Natural killer cell (primary cell): ENCODE data around the gene AKIRIN2. TPM values are rescaled to one million over a fixed set of nuclear protein-coding genes. Genes with fewer than 3 reads are reported as not detected.
A peak's percentile ranks its signal among the peaks of the same experiment; 100 is the strongest.
"Not testable (repeated sequence)": the region's sequence is repeated elsewhere in the genome, so short reads cannot be mapped to it uniquely, and the experiment has no call there.

ENCODE experiments used
- ATAC-seq, 3 donors: fragments of 150-1000 bp in 2 of 3; fragments of 200-7000 bp in 1 of 3; cut with Tn5 transposase; 1 replicate in 1 of 3; 2 replicates in 2 of 3; pipeline ENCODE4 v1.10.0; 2021; ENCODE audit warnings: mild to moderate bottlenecking in 2 of 3, moderate library complexity in 2 of 3
- DNase-seq, 2 donors: peaks; one replicate each; pipeline versions ENCODE4 v3.0.0 to v3.0.0-alpha.2; 2013 to 2021; ENCODE audit warnings: mixed read lengths in 1 of 2
- H3K27ac ChIP-seq: one replicate; pipeline ENCODE4 v1.5.1; 2013; ENCODE audit warnings: mild to moderate bottlenecking, low read length
- H3K27me3 ChIP-seq: one replicate; pipeline ENCODE4 v1.6.1; 2013; ENCODE audit warnings: low read length; ENCODE audit not compliant: control insufficient read depth, insufficient read depth
- H3K36me3 ChIP-seq: one replicate; pipeline ENCODE4 v1.6.1; 2013; ENCODE audit warnings: low read length; ENCODE audit not compliant: control insufficient read depth, insufficient read depth
- H3K4me1 ChIP-seq: one replicate; pipeline ENCODE4 v1.6.1; 2013; ENCODE audit warnings: low read length; ENCODE audit not compliant: control insufficient read depth, insufficient read depth
- H3K4me3 ChIP-seq: one replicate; pipeline ENCODE4 v1.5.1; 2013; ENCODE audit warnings: low read length
- H3K9me3 ChIP-seq: one replicate; pipeline ENCODE4 v1.6.1; 2013; ENCODE audit warnings: low read length; ENCODE audit not compliant: control insufficient read depth, insufficient read depth
- H3K27ac Mint-ChIP-seq, 2 donors: one replicate each; pipeline ENCODE4 v1.8.0; 2022; ENCODE audit warnings: mild to moderate bottlenecking in 2 of 2, mixed read lengths in 2 of 2, moderate library complexity in 1 of 2
- H3K27me3 Mint-ChIP-seq, 2 donors: one replicate each; pipeline ENCODE4 v1.8.0; 2022; ENCODE audit warnings: low read depth in 2 of 2, mixed read lengths in 2 of 2
- H3K36me3 Mint-ChIP-seq: one replicate; pipeline ENCODE4 v1.8.0; 2022; ENCODE audit warnings: mixed read lengths
- H3K4me1 Mint-ChIP-seq, 2 donors: one replicate each; pipeline ENCODE4 v1.8.0; 2022; ENCODE audit warnings: mixed read lengths in 2 of 2
- H3K4me3 Mint-ChIP-seq: one replicate; pipeline ENCODE4 v1.8.0; 2022; ENCODE audit warnings: mild to moderate bottlenecking, moderate library complexity, mixed read lengths
- H3K9me3 Mint-ChIP-seq, 2 donors: one replicate each; pipeline ENCODE4 v1.8.0; 2022; ENCODE audit warnings: mixed read lengths in 2 of 2
- CTCF ChIP-seq: fragments of 200-600 bp; IDR thresholded peaks from one replicate; pipeline ENCODE4 v1.8.0; 2022; ENCODE audit warnings: antibody characterized with exemption
- WGBS: methylation state at CpG from one replicate; pipeline ENCODE4 v1.1.7; 2013; ENCODE audit warnings: missing lambda C conversion rate; ENCODE audit not compliant: insufficient coverage; 5-methylcytosine and 5-hydroxymethylcytosine counted together
- intact Hi-C: fragments of 100-400 bp; cut with micrococcal nuclease; formaldehyde crosslinking; loops from one replicate; pipeline ENCODE4 v1.14.2; 2022
- total RNA-seq, 4 donors: library from RNA; stranded (reverse); fragments of 120-200 nt in 1 of 4; gene quantifications; one replicate each; pipeline versions ENCODE4 v1.2.3 to v1.2.4, GENCODE V29; 2013 to 2022

The AKIRIN2 gene
- total RNA-seq, 3 donors from 2014 or later (not counting 1 experiment from before 2014, with no cell fraction given) = 102 to 156 (median 108) TPM

DNA sequence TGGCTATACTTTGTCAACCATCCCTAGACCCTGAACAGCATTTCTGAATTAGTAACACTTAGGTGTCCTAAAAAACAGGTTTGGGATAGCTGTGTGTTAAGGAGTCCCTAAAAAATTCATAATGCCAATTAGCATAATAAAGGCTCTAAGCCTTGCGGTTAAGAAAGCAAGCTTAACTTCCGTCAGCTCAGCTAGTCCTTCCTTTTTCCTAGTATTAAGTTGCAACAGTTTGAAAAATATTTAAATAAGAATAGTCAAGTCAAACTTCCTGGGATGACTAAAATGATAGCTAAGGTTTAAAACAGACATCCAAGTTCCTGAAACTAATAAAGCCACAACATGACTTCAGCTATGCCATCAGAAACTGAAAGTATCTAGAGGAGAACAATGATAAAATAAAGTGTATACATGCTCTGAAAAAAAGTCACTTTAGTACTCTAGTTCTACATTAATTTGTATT lies 3.5 kb downstream of the AKIRIN2 start:
- TF ChIP-seq CTCF = no peak
- Histone ChIP-seq H3K27me3 (no peaks in the 10 kb centered on the region), H3K4me3 (peak overlapping the region; percentile 87), H3K9me3 (no peaks in the 10 kb centered on the region), H3K4me1 (peaks cover 8% of the 10 kb centered on the region), H3K27ac (peak overlapping the region; percentile 61), H3K36me3 (no peaks in the 10 kb centered on the region)
- peak in 1 of 2 donors; percentile 34 for DNase-seq
- intact Hi-C loops = no loop called here
- H3K9me3 Mint-ChIP-seq = no peaks in the 10 kb centered on the region
- H3K4me1 Mint-ChIP-seq = peaks cover 69 to 77% of the 10 kb centered on the region in 2 donors
- H3K36me3 Mint-ChIP-seq = no peaks in the 10 kb centered on the region
- 14% methylated on average over 1 of the region's 2 CpGs for WGBS
- H3K27me3 Mint-ChIP-seq = no peaks in the 10 kb centered on the region
- no peak for ATAC-seq
- H3K27ac Mint-ChIP-seq = peak overlapping the region; percentile 94 to 98
- peak overlapping the region; percentile 99 for H3K4me3 Mint-ChIP-seq

DNA sequence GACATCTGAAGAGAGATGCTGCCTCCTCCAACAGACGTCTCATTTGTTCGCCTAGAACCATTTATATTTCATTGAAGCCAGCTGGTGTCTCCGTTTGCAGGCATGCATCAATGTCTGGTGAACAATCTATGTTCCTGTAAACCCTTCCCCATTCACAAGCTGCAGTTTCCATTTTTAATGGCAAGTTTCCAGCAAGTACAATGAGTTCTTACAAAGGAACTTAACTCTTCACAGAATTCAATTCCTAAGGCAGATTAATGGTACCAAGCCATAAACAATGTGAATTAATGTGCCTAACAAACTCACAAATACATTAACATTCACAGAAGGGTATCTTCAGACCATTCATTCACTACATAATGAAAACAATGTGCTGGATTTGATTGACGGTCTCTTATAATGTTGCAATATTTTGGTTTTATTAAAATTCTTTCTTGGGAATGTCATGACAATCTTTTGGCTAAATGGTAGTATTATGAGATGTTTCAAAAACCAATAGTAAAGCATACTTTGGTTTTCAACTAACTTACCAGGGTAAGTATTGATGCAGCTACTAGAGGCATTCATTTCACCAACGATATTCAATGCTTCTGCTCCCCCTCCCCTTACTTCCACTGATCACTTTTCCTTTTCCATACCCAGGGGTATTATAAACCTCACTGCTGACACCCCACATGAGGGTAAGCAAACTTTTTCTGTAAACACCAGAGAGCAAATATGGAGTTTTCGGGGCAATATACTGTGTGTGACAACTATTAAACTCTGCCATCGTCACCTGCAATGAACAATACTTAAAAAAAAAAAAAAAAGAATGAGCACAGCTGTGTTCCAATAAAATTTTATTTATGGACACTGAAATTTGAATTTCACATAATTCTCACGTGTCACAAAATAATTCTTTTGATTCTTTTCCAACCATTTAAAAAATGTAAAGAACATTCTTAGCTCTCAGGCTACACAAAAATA lies 4.2 kb downstream of the AKIRIN2 start:
- Histone ChIP-seq H3K36me3 (no peaks in the 10 kb centered on the region), H3K9me3 (no peaks in the 10 kb centered on the region), H3K27me3 (no peaks in the 10 kb centered on the region), H3K27ac (peak overlapping the region; percentile 61), H3K4me3 (peak overlapping the region; percentile 87), H3K4me1 (peaks cover 8% of the 10 kb centered on the region)
- no peaks in the 10 kb centered on the region for H3K9me3 Mint-ChIP-seq
- peak overlapping the region; percentile 99 for H3K4me3 Mint-ChIP-seq
- no peak for TF ChIP-seq CTCF
- intact Hi-C loops = no loop called here
- peak in 1 of 2 donors; percentile 25 for DNase-seq
- H3K27me3 Mint-ChIP-seq = no peaks in the 10 kb centered on the region
- ATAC-seq = no peak
- peaks cover 74 to 77% of the 10 kb centered on the region in 2 donors for H3K4me1 Mint-ChIP-seq
- H3K27ac Mint-ChIP-seq = peak overlapping the region; percentile 94 to 98
- WGBS = 48% methylated on average over 5 of the region's 8 CpGs
- H3K36me3 Mint-ChIP-seq = no peaks in the 10 kb centered on the region

- H3K4me1 ChIP-seq = peaks cover 12% of the 10 kb centered on the region
- H3K9me3 Mint-ChIP-seq, H3K4me3 ChIP-seq, H3K27ac ChIP-seq, H3K9me3 ChIP-seq, ATAC-seq, H3K36me3 Mint-ChIP-seq, H3K27me3 Mint-ChIP-seq, intact Hi-C loops, H3K36me3 ChIP-seq, DNase-seq, H3K27me3 ChIP-seq: not testable (repeated sequence)
- Mint-ChIP-seq H3K4me1 (peaks cover 75 to 79% of the 10 kb centered on the region in 2 donors), H3K27ac (peak overlapping the region in 1 of 2 donors; percentile 98), H3K4me3 (peak overlapping the region; percentile 99)
- 95% methylated on average over 12 of the region's 12 CpGs for WGBS
These were observed 5.2 kb downstream of the AKIRIN2 start for GRCh38 chr6:87696817-87697216.

- Histone ChIP-seq H3K36me3 (peaks cover 2% of the 10 kb centered on the region), H3K4me1 (peaks cover 21% of the 10 kb centered on the region), H3K4me3 (no peak overlapping the region), H3K9me3 (no peaks in the 10 kb centered on the region), H3K27ac (no peak overlapping the region), H3K27me3 (no peaks in the 10 kb centered on the region)
- H3K36me3 Mint-ChIP-seq = no peaks in the 10 kb centered on the region
- intact Hi-C loops = no loop called here
- no peak for TF ChIP-seq CTCF
- ATAC-seq (peak in 2 of 3 donors; percentile 18 to 22), DNase-seq (no peak)
- H3K27me3 Mint-ChIP-seq = no peaks in the 10 kb centered on the region
- H3K4me3 Mint-ChIP-seq = no peak overlapping the region
- H3K4me1 Mint-ChIP-seq = peaks cover 54 to 63% of the 10 kb centered on the region in 2 donors
- peak overlapping the region; percentile 29 to 78 for H3K27ac Mint-ChIP-seq
- 76% methylated on average over 2 of the region's 2 CpGs for WGBS
- H3K9me3 Mint-ChIP-seq = no peaks in the 10 kb centered on the region
These were observed 9.9 kb downstream of the AKIRIN2 start for GRCh38 chr6:87692086-87692485.
